SU-DHL-6 (cell line): ENCODE results near the gene SDK2.

ENCODE experiments used
- EZH2phosphoT487 ChIP-seq: fragments of 200-600 bp; sonication (generic), shearing (Covaris generic); conservative IDR thresholded peaks from 2 replicates; pipeline ENCODE4 v1.6.1; 2018; ENCODE audit warnings: mild to moderate bottlenecking, antibody characterized with exemption, low read length, moderate library complexity, mixed read lengths
- TF ChIP-seq, protein P1 (sequence below): fragments of 200-600 bp; sonication (generic); IDR thresholded peaks from one replicate; pipeline ENCODE4 v1.5.1; 2017; ENCODE audit warnings: antibody characterized with exemption, mild to moderate bottlenecking, low read length, moderate library complexity; ENCODE audit not compliant: insufficient read depth, poor library complexity, severe bottlenecking

DNA sequence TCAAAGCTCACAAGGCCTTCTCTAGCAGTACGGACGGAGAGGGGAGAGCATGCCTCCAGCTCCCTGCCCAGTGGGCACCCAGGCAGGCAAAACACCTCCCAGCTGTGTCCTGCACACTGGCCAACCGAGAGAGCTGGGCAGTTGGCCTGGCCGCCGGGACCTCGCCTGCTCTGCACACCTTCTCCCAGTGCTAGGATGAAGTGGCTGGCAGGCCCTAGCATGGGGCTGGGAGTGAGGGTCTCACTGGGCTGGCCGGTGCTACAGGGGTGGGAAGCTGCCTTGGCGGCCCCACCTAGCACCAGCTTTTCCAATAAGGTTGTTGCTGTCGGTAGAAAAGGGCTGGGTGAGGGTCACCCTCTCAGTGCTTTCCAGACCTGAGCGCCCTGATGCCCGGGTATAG, 60.2 kb downstream of the SDK2 start:
- TF ChIP-seq, protein P1, sequence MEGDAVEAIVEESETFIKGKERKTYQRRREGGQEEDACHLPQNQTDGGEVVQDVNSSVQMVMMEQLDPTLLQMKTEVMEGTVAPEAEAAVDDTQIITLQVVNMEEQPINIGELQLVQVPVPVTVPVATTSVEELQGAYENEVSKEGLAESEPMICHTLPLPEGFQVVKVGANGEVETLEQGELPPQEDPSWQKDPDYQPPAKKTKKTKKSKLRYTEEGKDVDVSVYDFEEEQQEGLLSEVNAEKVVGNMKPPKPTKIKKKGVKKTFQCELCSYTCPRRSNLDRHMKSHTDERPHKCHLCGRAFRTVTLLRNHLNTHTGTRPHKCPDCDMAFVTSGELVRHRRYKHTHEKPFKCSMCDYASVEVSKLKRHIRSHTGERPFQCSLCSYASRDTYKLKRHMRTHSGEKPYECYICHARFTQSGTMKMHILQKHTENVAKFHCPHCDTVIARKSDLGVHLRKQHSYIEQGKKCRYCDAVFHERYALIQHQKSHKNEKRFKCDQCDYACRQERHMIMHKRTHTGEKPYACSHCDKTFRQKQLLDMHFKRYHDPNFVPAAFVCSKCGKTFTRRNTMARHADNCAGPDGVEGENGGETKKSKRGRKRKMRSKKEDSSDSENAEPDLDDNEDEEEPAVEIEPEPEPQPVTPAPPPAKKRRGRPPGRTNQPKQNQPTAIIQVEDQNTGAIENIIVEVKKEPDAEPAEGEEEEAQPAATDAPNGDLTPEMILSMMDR, result no peak
- no peak for TF ChIP-seq EZH2phosphoT487
